GM19467 (cell line): ENCODE measurements around the gene RNF26.

ENCODE experiments used
- ATAC-seq: cut with Tn5 transposase; IDR thresholded peaks from one replicate; pipeline ENCODE4 v1.9.1; 2021; ENCODE audit warnings: mild to moderate bottlenecking, moderate library complexity; ENCODE audit not compliant: unreplicated experiment

RNF26 gene

GRCh38 chr11:119335091-119335654 lies 846 bp downstream of the RNF26 start:
- no peak for ATAC-seq

GRCh38 chr11:119335655-119336543 lies 1.6 kb downstream of the RNF26 start:
- ATAC-seq = no peak

DNA sequence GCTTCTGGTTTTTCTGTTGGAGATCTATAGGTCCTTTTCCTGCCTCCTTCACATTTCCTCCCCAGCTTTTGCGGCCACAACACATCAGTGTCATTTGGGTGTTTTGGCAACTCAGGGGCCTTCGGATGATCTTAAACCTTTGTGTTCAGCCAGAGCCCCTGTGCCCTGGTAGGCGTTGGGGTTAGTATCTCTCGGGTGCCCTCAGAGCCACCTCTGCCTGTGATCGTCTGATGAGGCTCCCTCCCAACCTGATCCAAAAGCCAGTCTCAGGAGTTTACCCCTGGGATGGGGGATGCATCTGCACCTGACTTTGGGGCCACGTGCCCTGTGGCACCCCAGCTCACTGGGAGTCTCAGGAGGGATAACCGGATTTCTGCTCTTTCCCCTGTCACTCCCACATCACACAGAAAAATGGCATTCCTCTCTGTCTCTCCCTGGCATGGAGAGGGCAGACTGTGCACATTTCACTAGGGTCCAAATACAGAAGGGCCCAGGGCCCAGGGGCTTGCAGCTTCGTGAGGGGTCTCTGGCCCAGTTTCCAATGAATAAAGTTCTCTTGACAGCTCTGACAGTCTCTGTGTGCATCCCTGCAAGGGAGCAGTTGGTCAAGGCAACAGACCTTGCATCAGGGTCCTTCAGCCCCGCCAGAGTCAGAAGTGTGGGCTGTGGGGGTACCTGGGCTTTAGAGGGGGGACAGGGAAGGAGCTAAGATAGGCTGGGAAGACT lies 2.6 kb downstream of the RNF26 start:
- no peak for ATAC-seq

DNA sequence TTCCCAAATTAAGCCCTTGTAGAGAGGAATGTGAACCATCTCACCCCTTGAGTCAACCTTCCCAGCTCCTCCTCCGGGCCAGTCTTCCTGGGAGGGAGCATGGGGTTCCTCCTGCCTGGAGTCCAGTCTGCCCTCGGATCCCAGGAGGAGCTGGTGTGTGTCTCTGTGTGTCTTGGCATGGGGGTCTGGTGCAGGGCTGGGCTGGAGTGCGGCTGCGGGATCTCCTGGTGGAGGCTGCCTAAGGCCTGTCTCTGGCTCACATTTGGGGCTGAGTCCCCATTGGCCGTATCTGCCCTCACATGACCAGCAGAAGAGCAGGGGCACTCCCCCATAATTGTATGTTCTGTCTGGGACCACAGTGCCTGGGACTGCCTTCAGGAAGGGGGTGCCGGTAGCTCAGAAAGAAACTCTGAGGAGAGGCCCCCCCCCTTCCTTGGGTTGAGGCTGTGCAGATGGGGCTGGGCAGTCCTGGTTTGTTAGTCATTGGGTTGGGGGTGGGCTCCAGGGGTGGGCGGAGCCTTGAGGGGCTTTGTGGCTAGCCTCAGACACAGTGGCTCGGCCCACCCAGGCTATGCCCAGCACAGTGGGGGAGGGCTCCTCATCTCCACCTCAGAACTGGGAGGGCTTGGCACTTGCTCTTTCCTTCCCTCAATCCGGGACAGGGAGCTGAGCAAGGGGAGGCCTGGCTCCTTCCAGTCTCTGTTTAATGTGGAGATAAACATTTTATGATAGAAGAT lies 3.4 kb downstream of the RNF26 start:
- ATAC-seq = no peak

DNA sequence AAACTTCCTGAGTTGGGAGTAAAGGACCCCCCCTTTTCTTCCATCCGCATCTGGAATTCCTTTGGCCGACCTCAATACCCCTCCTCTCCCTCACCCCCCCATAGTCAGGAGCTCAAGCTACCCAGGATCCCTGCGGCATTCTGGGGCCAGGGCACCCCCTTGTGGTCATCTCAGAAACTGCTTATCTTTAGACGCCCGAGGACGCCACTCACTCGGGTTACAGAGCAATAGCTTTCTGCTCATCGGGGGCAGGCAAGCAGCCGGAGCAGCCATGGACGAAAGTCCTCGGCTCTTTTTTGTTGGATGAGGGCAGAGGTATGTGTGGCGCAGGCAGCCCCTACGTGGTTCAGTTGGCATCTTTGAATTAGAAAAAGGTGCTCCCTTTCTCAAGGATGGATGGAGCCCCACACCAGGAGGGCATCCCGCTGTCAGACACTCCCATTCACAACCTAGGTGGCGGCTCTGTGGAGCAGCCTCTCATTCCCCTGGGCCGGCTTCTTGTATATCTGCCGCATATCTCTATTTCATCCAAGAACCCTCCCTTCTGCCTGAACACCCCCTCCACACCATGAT lies 4.1 kb downstream of the RNF26 start:
- ATAC-seq = no peak

DNA sequence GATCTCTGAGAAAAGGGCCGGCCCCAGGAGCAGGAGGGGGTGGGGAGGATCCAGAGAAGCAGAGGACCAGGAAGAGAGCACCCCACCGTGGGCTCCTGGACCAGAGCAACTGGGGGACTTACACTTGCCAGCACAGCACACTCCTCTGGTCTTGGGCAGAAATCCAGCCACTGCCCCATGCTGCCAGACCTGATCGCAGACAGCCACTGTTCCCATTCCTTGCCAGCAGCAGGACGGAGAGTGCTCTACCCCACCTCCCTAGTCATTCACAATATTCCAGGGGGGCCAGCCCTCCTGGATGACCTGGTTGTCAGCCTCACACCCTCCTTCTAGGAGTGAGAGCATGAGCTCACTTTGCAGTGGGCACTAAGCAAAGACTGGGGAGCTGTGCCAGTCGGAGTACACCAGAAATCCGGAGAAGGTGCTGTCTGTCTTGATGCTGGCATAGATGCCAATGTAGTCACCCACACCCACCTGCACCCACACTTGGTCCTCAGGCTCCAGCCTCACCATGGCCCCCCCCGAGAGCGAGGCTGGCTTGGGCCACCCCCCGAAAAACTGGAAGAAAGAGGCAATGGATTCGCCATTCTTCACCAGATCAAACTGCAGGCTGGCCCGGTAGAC lies 4.8 kb downstream of the RNF26 start:
- ATAC-seq = no peak

- no peak for ATAC-seq
Measured at GRCh38 chr11:119339589-119340334, 5.4 kb downstream of the RNF26 start.

- ATAC-seq = no peak
Measured at GRCh38 chr11:119340335-119341221, 6.3 kb downstream of the RNF26 start, which contains the start of gene C1QTNF5. Gene C1QTNF5, minus strand, starts transcription at chr11:119340883. Its CDS starts 486 bp downstream, at chr11:119340397.

DNA sequence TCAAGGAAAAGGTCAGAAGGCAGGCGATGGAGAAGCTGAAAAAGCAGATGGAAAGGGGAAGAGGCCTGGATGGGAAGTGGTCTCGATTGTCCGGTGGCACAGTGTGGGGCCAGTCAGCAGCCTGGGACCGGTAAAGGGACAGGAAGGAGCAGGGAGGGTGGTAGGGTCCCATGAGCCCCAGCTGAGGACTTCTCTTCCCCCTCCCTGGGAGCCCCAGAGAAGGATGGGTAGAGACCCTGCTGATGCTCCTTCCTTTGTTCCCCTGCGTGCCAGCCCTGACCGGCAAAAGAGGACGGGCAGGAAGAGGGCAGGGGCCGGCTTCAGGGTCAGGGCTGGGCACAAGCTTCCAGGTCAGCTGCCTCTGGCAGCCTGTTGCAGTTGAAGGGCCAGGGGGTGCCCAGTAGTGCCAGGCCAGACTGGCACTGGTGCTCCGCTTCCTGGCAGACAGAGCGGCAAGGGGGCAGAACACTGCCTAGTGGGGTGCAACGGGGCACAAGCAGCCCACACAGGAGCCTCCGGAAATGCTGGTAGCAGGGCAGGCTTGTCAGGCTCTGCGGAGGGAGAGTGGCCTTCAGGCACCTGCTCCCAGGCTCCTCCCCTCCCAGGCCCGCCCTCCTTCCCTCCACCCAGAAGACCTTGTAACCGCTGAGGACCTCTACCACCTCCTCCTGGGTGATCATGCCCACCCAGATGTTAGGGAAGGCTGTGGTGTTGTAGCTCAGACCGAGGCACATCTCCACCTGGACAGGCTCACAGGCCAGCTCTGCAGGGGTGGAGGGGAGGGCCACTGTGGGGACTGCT lies 7.1 kb downstream of the RNF26 start:
- ATAC-seq = no peak

DNA sequence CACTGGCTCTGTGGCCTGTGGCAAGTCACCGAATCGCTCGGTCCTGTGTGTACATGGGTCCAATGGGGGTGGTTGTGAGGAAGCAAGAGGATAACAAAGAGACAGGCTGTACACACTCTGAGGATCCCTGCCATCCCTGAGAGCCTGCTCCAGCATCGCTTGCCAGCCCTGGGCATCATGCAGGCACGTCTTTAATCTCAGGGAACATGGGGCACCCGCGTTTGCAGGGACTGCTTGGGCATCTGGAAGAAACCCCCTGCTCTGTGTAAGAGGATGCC lies 7.6 kb downstream of the RNF26 start:
- ATAC-seq = no peak

DNA sequence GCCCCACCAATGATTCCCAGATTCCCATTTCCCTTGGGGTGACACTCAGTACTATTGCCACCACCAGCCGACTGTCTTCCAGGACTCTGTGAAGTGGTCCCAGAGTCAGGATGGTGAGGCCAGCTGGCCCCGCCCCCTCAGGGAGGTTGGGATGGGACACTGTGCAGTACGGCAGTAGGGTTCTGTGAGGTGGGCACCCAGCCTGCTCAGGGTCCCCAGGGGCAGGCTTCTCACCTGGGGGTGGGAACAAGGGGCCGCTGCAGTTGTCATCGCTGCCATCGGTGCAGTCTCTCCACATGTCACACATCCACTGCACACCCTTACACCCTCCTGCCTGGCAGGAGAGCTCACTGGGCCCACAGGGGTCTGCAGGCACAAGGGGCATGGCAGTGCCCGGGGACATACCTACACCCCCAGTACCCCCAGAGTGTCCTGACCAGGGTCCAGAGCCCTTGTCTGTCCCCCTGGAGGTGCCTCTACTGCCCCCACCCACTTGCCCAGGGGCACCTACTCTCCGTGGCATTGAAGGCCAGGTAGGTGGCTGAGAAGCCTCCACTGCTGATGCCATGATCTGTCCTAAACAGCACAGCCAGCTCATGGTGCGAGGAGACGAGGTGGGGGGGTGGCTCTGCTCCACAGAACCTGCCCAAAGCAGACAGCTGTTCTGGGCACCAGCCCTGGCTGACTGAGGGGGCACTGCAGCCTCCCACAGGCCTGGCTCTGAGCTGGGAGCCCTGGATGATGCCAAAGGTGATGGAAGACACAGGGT lies 8.2 kb downstream of the RNF26 start:
- ATAC-seq = no peak

GRCh38 chr11:119343726-119344125 lies 9.4 kb downstream of the RNF26 start:
- no peak for ATAC-seq

DNA sequence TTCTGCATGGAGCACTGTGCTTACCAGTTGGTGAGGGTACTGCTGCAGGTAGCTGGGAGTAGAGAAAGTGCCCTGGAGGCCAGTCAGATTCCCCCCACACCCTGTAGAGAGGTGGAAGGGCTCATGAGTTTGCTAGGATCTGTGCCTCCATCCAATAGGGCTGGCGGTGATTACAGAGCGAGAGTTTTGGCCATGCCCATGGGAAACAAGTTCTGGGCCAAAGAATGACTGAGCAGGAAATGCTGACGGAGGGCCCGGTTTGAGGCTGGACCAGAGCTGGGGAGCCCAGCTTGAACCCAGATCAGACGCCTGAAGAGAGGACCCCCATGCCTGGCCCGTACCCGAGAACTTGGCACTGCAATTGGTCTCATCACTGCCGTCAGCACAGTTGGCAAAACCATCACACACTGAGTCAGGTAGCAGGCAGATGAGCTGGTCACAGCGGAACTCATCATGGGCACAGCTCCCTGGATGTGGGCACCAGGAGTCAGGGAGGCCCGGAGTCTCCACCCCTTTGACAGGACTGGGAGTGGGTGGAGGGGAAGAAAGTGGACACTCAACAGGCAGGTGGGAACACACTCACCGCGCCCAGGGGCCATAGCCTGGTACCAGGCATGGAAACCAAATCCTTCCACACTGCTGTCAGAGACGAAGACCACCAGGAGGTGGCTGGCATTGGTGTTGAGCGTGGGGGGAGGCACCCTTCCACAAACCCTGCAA lies 10.1 kb downstream of the RNF26 start:
- no peak for ATAC-seq

GRCh38 chr11:119345685-119346084 lies 11.4 kb downstream of the RNF26 start:
- no peak for ATAC-seq

DNA sequence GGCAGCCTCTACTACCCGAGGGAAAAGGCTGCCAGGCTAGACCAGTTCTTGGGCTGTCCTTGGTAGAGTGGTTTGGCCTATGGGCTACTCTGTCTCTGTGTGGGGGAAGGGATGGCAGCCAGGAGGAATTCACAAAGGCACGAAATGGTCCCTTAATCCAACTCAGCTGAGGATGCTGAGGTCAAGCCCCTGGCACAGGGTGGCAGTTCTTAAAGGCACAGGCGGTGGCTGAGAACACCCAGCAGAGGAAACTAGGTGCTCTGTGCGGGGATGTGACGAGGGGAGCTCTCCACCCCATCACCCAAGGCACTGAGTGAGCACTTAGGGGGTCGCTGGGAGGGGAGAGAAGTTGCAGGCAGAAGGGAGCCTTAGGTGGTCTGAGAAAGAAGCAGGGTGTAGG lies 12.3 kb downstream of the RNF26 start, which contains the start of gene MFRP:
TSS of gene MFRP (minus strand) at position 101 of the 400 bp plus-strand sequence. CDS start 192 bp downstream, outside the sequence.
- no peak for ATAC-seq

GRCh38 chr11:119347242-119347641 lies 12.9 kb downstream of the RNF26 start:
- ATAC-seq = no peak
